Right atrium auricular region (tissue), 2 donors: Measurements from ENCODE around the gene SH3PXD2B. TPM values are rescaled to one million over a fixed set of nuclear protein-coding genes. Genes with fewer than 3 reads are reported as not detected.
A peak's percentile ranks its signal among the peaks of the same experiment; 100 is the strongest.
"Not testable (repeated sequence)": the region's sequence is repeated elsewhere in the genome, so short reads cannot be mapped to it uniquely, and the experiment has no call there.

Source experiments
- DNase-seq: peaks from one replicate; pipeline ENCODE4 v3.0.0-alpha.2; 2019; ENCODE audit warnings: low spot score
- H3K27ac ChIP-seq, 2 donors: fragments of 200-600 bp; sonication (generic); 1 replicate in 1 of 2; 2 replicates in 1 of 2; pipeline ENCODE4 v1.5.1; 2016 to 2019
- H3K27me3 ChIP-seq, 2 donors: fragments of 200-600 bp; sonication (generic); one replicate each; pipeline versions ENCODE4 v1.5.1 to v1.6.0; 2017 to 2019
- H3K36me3 ChIP-seq: fragments of 200-600 bp; sonication (generic); one replicate; pipeline ENCODE4 v1.5.1; 2016
- H3K4me1 ChIP-seq, 2 donors: fragments of 200-600 bp; sonication (generic); one replicate each; pipeline versions ENCODE4 v1.5.1 to v1.6.0; 2017 to 2019
- H3K4me3 ChIP-seq, 2 donors: fragments of 200-600 bp; sonication (generic); 1 replicate in 1 of 2; 2 replicates in 1 of 2; pipeline ENCODE4 v1.5.1; 2017 to 2019; ENCODE audit warnings: mild to moderate bottlenecking in 1 of 2, moderate library complexity in 1 of 2
- H3K9me3 ChIP-seq, 2 donors: fragments of 200-600 bp; sonication (generic); one replicate each; pipeline ENCODE4 v1.5.1; 2019
- CTCF ChIP-seq, 2 donors: fragments of 200-600 bp; sonication (generic); IDR thresholded peaks; one replicate each; pipeline ENCODE4 v1.5.1; 2019; ENCODE audit warnings: antibody characterized with exemption in 2 of 2
- total RNA-seq, 2 donors: library from RNA; depleted of rRNA; stranded (reverse); fragments of >200 nt; gene quantifications; one replicate each; pipeline ENCODE4 v1.1.0, GENCODE V29; 2016

Gene SH3PXD2B
- total RNA-seq, 2 donors from 2014 or later: 7.2 to 13.9 TPM

- TF ChIP-seq CTCF (IDR thresholded peaks at IDR 0.05): no peak
- Histone ChIP-seq H3K27me3 (no peaks in the 10 kb centered on the region), H3K4me3 (no peak overlapping the region), H3K4me1 (peaks cover 0 to 60% of the 10 kb centered on the region in 2 donors), H3K36me3 (peaks cover 2% of the 10 kb centered on the region), H3K27ac (peak overlapping the region; percentile 72 to 74), H3K9me3 (no peaks in the 10 kb centered on the region)
- DNase-seq: no peak
Observed at GRCh38 chr5:172410662-172411483, 43.5 kb downstream of the SH3PXD2B start.

GRCh38 chr5:172410160-172410559 is 44.2 kb downstream of the SH3PXD2B start:
- peaks cover 0 to 54% of the 10 kb centered on the region in 2 donors for H3K4me1 ChIP-seq
- no peaks in the 10 kb centered on the region for H3K27me3 ChIP-seq
- H3K36me3 ChIP-seq: peaks cover 5% of the 10 kb centered on the region
- H3K9me3 ChIP-seq: no peaks in the 10 kb centered on the region
- H3K4me3 ChIP-seq: no peak overlapping the region
- no peak overlapping the region for H3K27ac ChIP-seq
- no peak for DNase-seq
- no peak for TF ChIP-seq CTCF (IDR thresholded peaks at IDR 0.05)

- H3K36me3 ChIP-seq, DNase-seq, H3K27ac ChIP-seq, H3K9me3 ChIP-seq, H3K27me3 ChIP-seq, H3K4me3 ChIP-seq: not testable (repeated sequence)
- peaks cover 0 to 47% of the 10 kb centered on the region in 2 donors for H3K4me1 ChIP-seq
Observed at GRCh38 chr5:172409477-172409876, 44.8 kb downstream of the SH3PXD2B start.

GRCh38 chr5:172407822-172408221 is 46.5 kb downstream of the SH3PXD2B start:
- Histone ChIP-seq H3K9me3 (no peaks in the 10 kb centered on the region), H3K4me1 (peaks cover 0 to 46% of the 10 kb centered on the region in 2 donors), H3K36me3 (peaks cover 5% of the 10 kb centered on the region), H3K4me3 (no peak overlapping the region), H3K27me3 (no peaks in the 10 kb centered on the region), H3K27ac (peak overlapping the region; percentile 25 to 47)
- no peak for DNase-seq
- no peak for TF ChIP-seq CTCF (IDR thresholded peaks at IDR 0.05)

- peak overlapping the region; percentile 25 to 47 for H3K27ac ChIP-seq
- H3K36me3 ChIP-seq: peaks cover 5% of the 10 kb centered on the region
- no peak for DNase-seq
- peaks cover 0 to 43% of the 10 kb centered on the region in 2 donors for H3K4me1 ChIP-seq
- H3K9me3 ChIP-seq: no peaks in the 10 kb centered on the region
- H3K4me3 ChIP-seq: no peak overlapping the region
- no peaks in the 10 kb centered on the region for H3K27me3 ChIP-seq
- no peak for TF ChIP-seq CTCF (IDR thresholded peaks at IDR 0.05)
Observed at GRCh38 chr5:172407241-172407691, 47.1 kb downstream of the SH3PXD2B start.

GRCh38 chr5:172405226-172406107 is 48.9 kb downstream of the SH3PXD2B start:
- Histone ChIP-seq H3K27ac (peak overlapping the region in 1 of 2 donors; percentile 81), H3K4me3 (no peak overlapping the region), H3K27me3 (no peaks in the 10 kb centered on the region), H3K4me1 (peaks cover 0 to 28% of the 10 kb centered on the region in 2 donors), H3K9me3 (no peaks in the 10 kb centered on the region), H3K36me3 (peaks cover 5% of the 10 kb centered on the region)
- TF ChIP-seq CTCF (IDR thresholded peaks at IDR 0.05): no peak
- DNase-seq: no peak
